ENCODE results near the gene RASGRF1.
A peak's percentile ranks its signal among the peaks of the same experiment; 100 is the strongest.

The RASGRF1 gene

GRCh38 chr15:78987556-78988360, 102.8 kb downstream of the RASGRF1 start:
- no peaks in the 10 kb centered on the region for H3K36me3 ChIP-seq (ENCODE audit: control insufficient read depth in 2 of 2, insufficient read depth in 1 of 2, low read length in 2 of 2)
- no peak overlapping the region for H3K27ac ChIP-seq (ENCODE audit: extremely low read depth, low read depth, low read length)
- ChIA-PET CTCF (interaction anchor here (0.7 kb wide), 1 partner anchor 78 kb away, joined by 5 read pairs; no protein-coding TSS in a partner anchor), POLR2A (interaction anchor here (0.5 kb wide), 1 partner anchor 67 kb away, joined by 5 read pairs; no protein-coding TSS in a partner anchor)
- TF ChIP-seq ZNF664 (tag by site-specific recombination; IDR thresholded peaks at IDR 0.05) = peak; percentile 97
- TF ChIP-seq ZNF76 (tag by site-specific recombination; IDR thresholded peaks at IDR 0.05; ENCODE audit: borderline replicate concordance, low read depth) = no peak
- H3K4me3 ChIP-seq (ENCODE audit: low read depth, low read length) = no peak overlapping the region
- H3K9me3 ChIP-seq (ENCODE audit: control insufficient read depth, insufficient read depth, low read depth, low read length) = no peaks in the 10 kb centered on the region
- no peaks in the 10 kb centered on the region for H3K4me1 ChIP-seq (ENCODE audit: control insufficient read depth, insufficient read depth, low read length)

- CTCF ChIA-PET = interaction anchor here (0.7 to 2.5 kb wide), 5 partner anchors 18 to 1772 kb away, joined by 3 to 13 read pairs (median 4); no protein-coding TSS in a partner anchor
- POLR2A ChIA-PET = interaction anchor here (0.7 kb wide), 1 partner anchor 1116 kb away, joined by 4 read pairs; no protein-coding TSS in a partner anchor
- Histone ChIP-seq H3K27ac (ENCODE audit: extremely low read depth, low read depth, low read length) (no peak overlapping the region), H3K4me1 (ENCODE audit: control insufficient read depth, insufficient read depth, low read length) (no peaks in the 10 kb centered on the region), H3K36me3 (ENCODE audit: control insufficient read depth in 2 of 2, insufficient read depth in 1 of 2, low read length in 2 of 2) (no peaks in the 10 kb centered on the region), H3K4me3 (ENCODE audit: low read depth, low read length) (no peak overlapping the region), H3K9me3 (ENCODE audit: control insufficient read depth, insufficient read depth, low read depth, low read length) (no peaks in the 10 kb centered on the region)
- TF ChIP-seq ZNF624 (tag by site-specific recombination; IDR thresholded peaks at IDR 0.05) (no peak), ZNF155 (tag by site-specific recombination; IDR thresholded peaks at IDR 0.05) (no peak), ZNF830 (tag by site-specific recombination; IDR thresholded peaks at IDR 0.05; ENCODE audit: low read depth) (no peak), ZNF518A (tag by site-specific recombination; conservative IDR thresholded peaks at IDR 0.05; ENCODE audit: low read depth) (no peak), ZSCAN30 (tag by site-specific recombination; IDR thresholded peaks at IDR 0.05) (no peak), ZNF221 (tag by site-specific recombination; IDR thresholded peaks at IDR 0.05; ENCODE audit: borderline replicate concordance) (no peak), ZNF324 (tag by site-specific recombination; IDR thresholded peaks at IDR 0.05) (no peak), ZNF792 (tag by site-specific recombination; IDR thresholded peaks at IDR 0.05) (no peak), ZNF544 (tag by site-specific recombination; IDR thresholded peaks at IDR 0.05) (no peak), HOXA7 (CRISPR knock-in tag; IDR thresholded peaks at IDR 0.05; ENCODE audit: borderline replicate concordance) (no peak), PRDM6 (tag by site-specific recombination; IDR thresholded peaks at IDR 0.05) (no peak), ZNF223 (tag by site-specific recombination; IDR thresholded peaks at IDR 0.05) (no peak), ZNF394 (tag by site-specific recombination; IDR thresholded peaks at IDR 0.05; ENCODE audit: borderline replicate concordance) (no peak), ZNF302 (tag by site-specific recombination; IDR thresholded peaks at IDR 0.05; ENCODE audit: low read depth) (no peak), KLF9 (tag by site-specific recombination; IDR thresholded peaks at IDR 0.05; ENCODE audit: low read depth) (no peak), ZNF530 (tag by site-specific recombination; IDR thresholded peaks at IDR 0.05; ENCODE audit: low read depth) (no peak), KLF16 (tag by site-specific recombination; IDR thresholded peaks at IDR 0.05) (no peak), ZNF426 (tag by site-specific recombination; IDR thresholded peaks at IDR 0.05) (no peak), ZNF18 (tag by site-specific recombination; IDR thresholded peaks at IDR 0.05) (no peak)
These were observed 104.6 kb downstream of the RASGRF1 start for GRCh38 chr15:78985859-78986475.

Data from HEK293 (cell line).